SK-N-SH (cell line): ENCODE results near the gene SUMF2. TPM values are rescaled to one million over a fixed set of nuclear protein-coding genes. Genes with fewer than 3 reads are reported as not detected.

Experiments used
- CTCF ChIA-PET: fragments of 300-600, 350-600 bp; formaldehyde crosslinking; extraction: SDS; loops from one replicate; lab custom pipeline; 2021; lab: Yijun Ruan, JAX
- POLR2A ChIA-PET: fragments of 350-600 bp; sonication (Branson Sonifier 250); formaldehyde crosslinking; extraction: SDS; loops from one replicate; lab custom pipeline; 2020; ENCODE audit warnings: antibody characterized with exemption, inconsistent platforms; lab: Yijun Ruan, JAX
- DNase-seq: peaks from one replicate; pipeline ENCODE4 v3.0.0; 2012
- H2AFZ ChIP-seq: fragments of 200-600 bp; sonication (generic); 2 replicates; pipeline ENCODE4 v1.8.1; 2016; ENCODE audit warnings: antibody characterized with exemption, mild to moderate bottlenecking, low read depth
- H3F3A ChIP-seq: fragments of 200-600 bp; sonication (generic); replicated peaks from 2 replicates; pipeline ENCODE3; 2016; ENCODE audit warnings: antibody characterized with exemption, mild to moderate bottlenecking; ENCODE audit not compliant: insufficient read depth
- H3K27ac ChIP-seq, 2 experiments: fragments of 200-500 bp in 1 of 2; fragments of 200-600 bp in 1 of 2; sonication (Bioruptor generic) in 1 of 2; sonication (generic), shearing (Covaris generic) in 1 of 2; 2 replicates each; pipeline versions ENCODE4 v1.5.1 to v1.6.1; 2014 to 2016; ENCODE audit warnings: low read depth in 2 of 2, inconsistent platforms in 1 of 2, low read length in 1 of 2, mild to moderate bottlenecking in 1 of 2, mixed read lengths in 1 of 2
- H3K27me3 ChIP-seq: fragments of 200-600 bp; sonication (generic), shearing (Covaris generic); 2 replicates; pipeline ENCODE4 v1.6.1; 2016; ENCODE audit warnings: mixed run types; ENCODE audit not compliant: insufficient read depth
- H3K36me3 ChIP-seq, 2 experiments: fragments of 200-500 bp in 1 of 2; fragments of 200-600 bp in 1 of 2; sonication (Bioruptor generic) in 1 of 2; sonication (generic) in 1 of 2; replicated peaks in 1 of 2; 2 replicates each; pipeline versions ENCODE3 to v1.5.1; 2014 to 2016; ENCODE audit warnings: low read length in 1 of 2, mild to moderate bottlenecking in 1 of 2; ENCODE audit not compliant: insufficient read depth in 2 of 2, control insufficient read depth in 1 of 2
- H3K4me1 ChIP-seq, 2 experiments: fragments of 200-500 bp in 1 of 2; fragments of 200-600 bp in 1 of 2; sonication (Bioruptor generic) in 1 of 2; sonication (generic), shearing (Covaris generic) in 1 of 2; 2 replicates each; pipeline versions ENCODE4 v1.5.1 to v1.6.1; 2014 to 2016; ENCODE audit warnings: low read depth in 1 of 2, low read length in 1 of 2, mixed run types in 1 of 2; ENCODE audit not compliant: insufficient read depth in 2 of 2, control insufficient read depth in 1 of 2
- H3K4me2 ChIP-seq: fragments of 200-600 bp; sonication (generic), shearing (Covaris generic); 2 replicates; pipeline ENCODE4 v1.6.1; 2017; ENCODE audit warnings: mixed run types
- H3K4me3 ChIP-seq, 2 experiments: fragments of 200-500 bp in 1 of 2; fragments of 200-600 bp in 1 of 2; sonication (Bioruptor generic) in 1 of 2; sonication (generic), shearing (Covaris generic) in 1 of 2; 2 replicates each; pipeline versions ENCODE4 v1.5.1 to v1.8.1; 2014 to 2016; ENCODE audit warnings: low read depth in 2 of 2, inconsistent platforms in 1 of 2, low read length in 1 of 2, mild to moderate bottlenecking in 1 of 2, mixed read lengths in 1 of 2, moderate library complexity in 1 of 2
- H3K79me2 ChIP-seq: fragments of 200-600 bp; sonication (generic); 2 replicates; pipeline ENCODE4 v1.8.1; 2017; ENCODE audit warnings: mild to moderate bottlenecking; ENCODE audit not compliant: insufficient read depth
- H3K9ac ChIP-seq: fragments of 200-600 bp; sonication (generic); 2 replicates; pipeline ENCODE4 v1.6.1; 2017; ENCODE audit warnings: mixed run types
- H3K9me2 ChIP-seq: fragments of 200-600 bp; sonication (generic); 2 replicates; pipeline ENCODE4 v1.6.1; 2017; ENCODE audit warnings: mixed run types
- H3K9me3 ChIP-seq: fragments of 200-600 bp; sonication (generic); 2 replicates; pipeline ENCODE4 v1.6.1; 2017; ENCODE audit warnings: mixed run types, mild to moderate bottlenecking, moderate library complexity
- H4K20me1 ChIP-seq: fragments of 200-600 bp; sonication (generic); 2 replicates; pipeline ENCODE4 v1.6.1; 2017; ENCODE audit warnings: mild to moderate bottlenecking, mixed run types; ENCODE audit not compliant: insufficient read depth
- FOSL2 ChIP-seq: IDR thresholded peaks from 2 replicates; pipeline ENCODE4 v1.4.0; 2012; ENCODE audit warnings: low read depth, mild to moderate bottlenecking, moderate library complexity, borderline replicate concordance
- FOXM1 ChIP-seq: IDR thresholded peaks from 2 replicates; pipeline ENCODE4 v1.4.0; 2012; ENCODE audit warnings: low read depth, mild to moderate bottlenecking
- MEF2A ChIP-seq: IDR thresholded peaks from 2 replicates; pipeline ENCODE4 v1.4.0; 2012; ENCODE audit warnings: low read depth, borderline replicate concordance
- MXI1 ChIP-seq: IDR thresholded peaks from 2 replicates; pipeline ENCODE4 v1.6.1; 2012; ENCODE audit warnings: mild to moderate bottlenecking, low read depth, low read length, improper control_type of control experiment
- RAD21 ChIP-seq: IDR thresholded peaks from 2 replicates; pipeline ENCODE4 v1.6.1; 2012; ENCODE audit warnings: mild to moderate bottlenecking, low read length
- RXRA ChIP-seq: IDR thresholded peaks from 2 replicates; pipeline ENCODE4 v1.4.0; 2012; ENCODE audit warnings: low read depth, mild to moderate bottlenecking, borderline replicate concordance
- TEAD4 ChIP-seq: IDR thresholded peaks from 2 replicates; pipeline ENCODE4 v1.4.0; 2012; ENCODE audit warnings: mild to moderate bottlenecking, borderline replicate concordance; ENCODE audit not compliant: insufficient read depth
- WGBS: methylation state at CpG from one replicate; pipeline ENCODE4 v1.1.6; 2017; ENCODE audit warnings: low lambda C conversion rate; 5-methylcytosine and 5-hydroxymethylcytosine counted together
- polyA plus RNA-seq, 3 experiments: library from polyadenylated mRNA; depleted of rRNA; stranded (reverse); fragments of >200 nt; gene quantifications; 2 replicates each; pipeline ENCODE4 v1.2.3, GENCODE V29; 2012
- small RNA-seq, 7 experiments: library from RNA; depleted of rRNA; stranded (forward); fragments of <200 nt; gene quantifications; one replicate each; pipeline ENCODE3, GENCODE V24; 2012
- TF ChIP-seq, protein P1 (sequence below): IDR thresholded peaks from 2 replicates; pipeline ENCODE4 v1.4.0; 2012; ENCODE audit warnings: low read depth, borderline replicate concordance
- TF ChIP-seq, protein P2 (sequence below): fragments of 150-350 bp; IDR thresholded peaks from 2 replicates; pipeline ENCODE4 v1.6.1; 2017; ENCODE audit warnings: antibody characterized with exemption, low read length, low read depth, borderline replicate concordance
- TF ChIP-seq, protein P3 (sequence below): IDR thresholded peaks from 2 replicates; pipeline ENCODE4; 2012

SUMF2 gene
- polyA plus RNA-seq, 1 of the 3 experiments (the other 2 are of a cell fraction) = 162 TPM

DNA sequence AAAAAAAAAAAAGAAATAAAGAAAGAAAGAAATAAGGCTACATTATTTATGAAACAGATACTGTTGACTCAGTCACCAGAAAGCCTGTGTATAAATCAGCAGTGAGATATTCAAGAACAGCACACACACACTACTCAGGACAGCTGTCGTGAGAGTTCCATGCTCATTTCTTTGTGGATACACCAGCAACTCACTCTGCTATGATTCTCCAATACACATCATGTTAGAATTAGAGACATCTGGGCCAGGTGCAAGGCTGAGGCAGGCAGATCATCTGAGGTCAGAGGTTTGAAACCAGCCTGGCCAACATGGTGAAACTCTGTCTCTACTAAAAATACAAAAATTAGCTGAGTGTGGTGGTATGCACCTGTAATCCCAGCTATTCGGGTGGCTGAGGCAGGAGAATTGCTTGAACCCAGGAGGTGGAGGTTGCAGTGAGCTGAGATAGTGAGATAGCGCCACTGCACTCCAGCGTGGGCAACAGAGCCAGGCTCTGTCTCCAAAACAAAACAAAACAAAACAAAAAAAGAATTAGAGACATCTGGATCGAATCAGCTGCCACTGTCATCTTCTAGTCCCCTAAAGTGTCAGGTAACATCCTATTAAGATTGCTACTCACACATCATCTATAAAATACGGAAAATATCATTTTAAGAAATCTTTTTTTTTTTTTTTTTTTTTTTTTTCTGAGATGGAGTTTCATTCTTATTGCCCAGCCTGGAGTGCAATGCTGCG, 63.3 kb downstream of the SUMF2 start:
- no peaks in the 10 kb centered on the region for H3K4me1 ChIP-seq
- WGBS = 11% methylated on average over 7 of the region's 7 CpGs
- CTCF ChIA-PET = interaction anchor here (1.1 kb wide), 1 partner anchor 10 kb away, joined by 3 read pairs; no protein-coding TSS in a partner anchor

More for the DNA sequence above, 63.3 kb downstream of the SUMF2 start:
- Histone ChIP-seq H3F3A (no peaks in the 10 kb centered on the region), H2AFZ (no peak overlapping the region), H3K27me3 (no peaks in the 10 kb centered on the region; the same call in 1 of the 2 replicates), H3K36me3 (no peaks in the 10 kb centered on the region), H4K20me1 (no peaks in the 10 kb centered on the region), H3K9ac (no peak overlapping the region), H3K27ac (no peak overlapping the region), H3K4me3 (no peak overlapping the region), H3K9me3 (no peaks in the 10 kb centered on the region), H3K9me2 (no peaks in the 10 kb centered on the region), H3K79me2 (no peaks in the 10 kb centered on the region), H3K4me2 (no peak overlapping the region)
- TF ChIP-seq MEF2A (no peak), TEAD4 (no peak), FOXM1 (no peak), FOSL2 (no peak), RXRA (no peak), MXI1 (no peak), RAD21 (no peak)
- TF ChIP-seq, protein P1, sequence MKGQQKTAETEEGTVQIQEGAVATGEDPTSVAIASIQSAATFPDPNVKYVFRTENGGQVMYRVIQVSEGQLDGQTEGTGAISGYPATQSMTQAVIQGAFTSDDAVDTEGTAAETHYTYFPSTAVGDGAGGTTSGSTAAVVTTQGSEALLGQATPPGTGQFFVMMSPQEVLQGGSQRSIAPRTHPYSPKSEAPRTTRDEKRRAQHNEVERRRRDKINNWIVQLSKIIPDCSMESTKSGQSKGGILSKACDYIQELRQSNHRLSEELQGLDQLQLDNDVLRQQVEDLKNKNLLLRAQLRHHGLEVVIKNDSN = no peak
- TF ChIP-seq, protein P2, sequence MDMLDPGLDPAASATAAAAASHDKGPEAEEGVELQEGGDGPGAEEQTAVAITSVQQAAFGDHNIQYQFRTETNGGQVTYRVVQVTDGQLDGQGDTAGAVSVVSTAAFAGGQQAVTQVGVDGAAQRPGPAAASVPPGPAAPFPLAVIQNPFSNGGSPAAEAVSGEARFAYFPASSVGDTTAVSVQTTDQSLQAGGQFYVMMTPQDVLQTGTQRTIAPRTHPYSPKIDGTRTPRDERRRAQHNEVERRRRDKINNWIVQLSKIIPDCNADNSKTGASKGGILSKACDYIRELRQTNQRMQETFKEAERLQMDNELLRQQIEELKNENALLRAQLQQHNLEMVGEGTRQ = no peak
- TF ChIP-seq, protein P3, sequence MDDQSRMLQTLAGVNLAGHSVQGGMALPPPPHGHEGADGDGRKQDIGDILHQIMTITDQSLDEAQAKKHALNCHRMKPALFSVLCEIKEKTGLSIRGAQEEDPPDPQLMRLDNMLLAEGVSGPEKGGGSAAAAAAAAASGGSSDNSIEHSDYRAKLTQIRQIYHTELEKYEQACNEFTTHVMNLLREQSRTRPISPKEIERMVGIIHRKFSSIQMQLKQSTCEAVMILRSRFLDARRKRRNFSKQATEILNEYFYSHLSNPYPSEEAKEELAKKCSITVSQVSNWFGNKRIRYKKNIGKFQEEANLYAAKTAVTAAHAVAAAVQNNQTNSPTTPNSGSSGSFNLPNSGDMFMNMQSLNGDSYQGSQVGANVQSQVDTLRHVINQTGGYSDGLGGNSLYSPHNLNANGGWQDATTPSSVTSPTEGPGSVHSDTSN = no peak
- POLR2A ChIA-PET = interaction anchor here (0.5 kb wide), 1 partner anchor 31 kb away, joined by 5 read pairs; no protein-coding TSS in a partner anchor
- no peak for DNase-seq

Small RNA genes lying within 50 kb of the gene (small RNA-seq; reads per million reads assigned to genes)
- gene SNORA15 (0 to 1.2 (median 0) reads per million in 7 experiments), gene SNORA22B (0 to 6.8 (median 0.92) reads per million in 7 experiments)

Other genes with a start within 250 kb of the SUMF2 start
- not detected in 2 replicates for gene SEPTIN14, start 201.5 kb upstream of the SUMF2 start, polyA plus RNA-seq (2012; rRNA removed)
- gene ZNF713, start 176.8 kb upstream of the SUMF2 start, polyA plus RNA-seq (2012; rRNA removed) = 1.6 and 2.6 TPM in 2 replicates
- gene MRPS17, start 112.4 kb upstream of the SUMF2 start, polyA plus RNA-seq (2012; rRNA removed) = 17.4 and 19.2 TPM in 2 replicates
- 57.5 and 64.7 TPM in 2 replicates for gene NIPSNAP2, start 99.7 kb upstream of the SUMF2 start, polyA plus RNA-seq (2012; rRNA removed)
- 42.0 and 50.5 TPM in 2 replicates for gene PSPH, start 12.8 kb upstream of the SUMF2 start, polyA plus RNA-seq (2012; rRNA removed)
- gene CCT6A, start 12.5 kb upstream of the SUMF2 start, polyA plus RNA-seq (2012; rRNA removed) = 221 and 345 TPM in 2 replicates
- 0.91 and 2.5 TPM in 2 replicates for gene PHKG1, start 28.7 kb downstream of the SUMF2 start, polyA plus RNA-seq (2012; rRNA removed)
- gene CHCHD2, start 42.2 kb downstream of the SUMF2 start, polyA plus RNA-seq (2012; rRNA removed) = 500 and 624 TPM in 2 replicates
- gene NUPR2, start 52.1 kb downstream of the SUMF2 start, polyA plus RNA-seq (2012; rRNA removed) = not detected in 2 replicates